Type B pancreatic cell (in vitro differentiated cells): ENCODE results near the gene PNPLA1. TPM values are rescaled to one million over a fixed set of nuclear protein-coding genes. Genes with fewer than 3 reads are reported as not detected.

Source experiments
- DNase-seq: peaks from one replicate; pipeline ENCODE4 v3.0.0; 2021; ENCODE audit warnings: mixed read lengths; ENCODE audit not compliant: unreplicated experiment; ENCODE audit errors: extremely low spot score
- H3K27ac Mint-ChIP-seq: 2 replicates; pipeline ENCODE4 v1.8.0; 2021; ENCODE audit warnings: mild to moderate bottlenecking, mixed read lengths
- H3K27me3 Mint-ChIP-seq: 2 replicates; pipeline ENCODE4 v1.8.0; 2021; ENCODE audit warnings: mixed read lengths
- H3K36me3 Mint-ChIP-seq: 2 replicates; pipeline ENCODE4 v1.8.0; 2021; ENCODE audit warnings: mixed read lengths
- H3K4me1 Mint-ChIP-seq: one replicate; pipeline ENCODE4 v1.8.0; 2021; ENCODE audit warnings: mixed read lengths; ENCODE audit not compliant: unreplicated experiment
- H3K4me3 Mint-ChIP-seq: 2 replicates; pipeline ENCODE4 v1.8.0; 2021; ENCODE audit warnings: mild to moderate bottlenecking, mixed read lengths
- H3K9me3 Mint-ChIP-seq: 2 replicates; pipeline ENCODE4 v1.8.0; 2021; ENCODE audit warnings: mixed read lengths
- CTCF ChIP-seq: fragments of 200-600 bp; sonication (generic); conservative IDR thresholded peaks from 2 replicates; pipeline ENCODE4 v1.5.0; 2021; ENCODE audit warnings: antibody characterized with exemption, mild to moderate bottlenecking
- total RNA-seq: library from RNA; stranded (reverse); gene quantifications from 2 replicates; pipeline ENCODE4 v1.2.1, GENCODE V29; 2021; ENCODE audit warnings: low replicate concordance

PNPLA1 gene
- total RNA-seq, 1 donor from 2014 or later, result 0.12 TPM

GRCh38 chr6:36323062-36323461 lies 53.2 kb downstream of the PNPLA1 start:
- Mint-ChIP-seq H3K27ac (peak overlapping the region; percentile 49), H3K9me3 (no peaks in the 10 kb centered on the region), H3K4me1 (peaks cover 24% of the 10 kb centered on the region), H3K27me3 (no peaks in the 10 kb centered on the region), H3K36me3 (no peaks in the 10 kb centered on the region), H3K4me3 (no peak overlapping the region)
- TF ChIP-seq CTCF, result no peak
- DNase-seq, result no peak

- Mint-ChIP-seq H3K27ac (no peak overlapping the region), H3K4me1 (peaks cover 24% of the 10 kb centered on the region), H3K9me3 (no peaks in the 10 kb centered on the region), H3K27me3 (peaks cover 5% of the 10 kb centered on the region), H3K4me3 (no peak overlapping the region), H3K36me3 (no peaks in the 10 kb centered on the region)
- TF ChIP-seq CTCF, result no peak
- DNase-seq, result no peak
These were observed 54.3 kb downstream of the PNPLA1 start for GRCh38 chr6:36324191-36324590.

GRCh38 chr6:36324715-36325114 lies 54.9 kb downstream of the PNPLA1 start:
- peaks cover 5% of the 10 kb centered on the region for H3K27me3 Mint-ChIP-seq
- H3K4me1 Mint-ChIP-seq, result peaks cover 20% of the 10 kb centered on the region
- H3K4me3 Mint-ChIP-seq, result no peak overlapping the region
- H3K36me3 Mint-ChIP-seq, result no peaks in the 10 kb centered on the region
- no peak overlapping the region for H3K27ac Mint-ChIP-seq
- no peak for DNase-seq
- no peak for TF ChIP-seq CTCF
- no peaks in the 10 kb centered on the region for H3K9me3 Mint-ChIP-seq

- no peak for DNase-seq
- no peak overlapping the region for H3K27ac Mint-ChIP-seq
- no peak for TF ChIP-seq CTCF
- peaks cover 16% of the 10 kb centered on the region for H3K4me1 Mint-ChIP-seq
- peaks cover 5% of the 10 kb centered on the region for H3K27me3 Mint-ChIP-seq
- H3K36me3 Mint-ChIP-seq, result no peaks in the 10 kb centered on the region
- no peak overlapping the region for H3K4me3 Mint-ChIP-seq
- no peaks in the 10 kb centered on the region for H3K9me3 Mint-ChIP-seq
These were observed 56.6 kb downstream of the PNPLA1 start for GRCh38 chr6:36326356-36326995.

GRCh38 chr6:36327226-36327918 lies 57.5 kb downstream of the PNPLA1 start:
- Mint-ChIP-seq H3K27me3 (peaks cover 8% of the 10 kb centered on the region), H3K27ac (no peak overlapping the region), H3K4me1 (peaks cover 16% of the 10 kb centered on the region), H3K4me3 (no peak overlapping the region), H3K36me3 (no peaks in the 10 kb centered on the region), H3K9me3 (no peaks in the 10 kb centered on the region)
- TF ChIP-seq CTCF, result no peak
- no peak for DNase-seq
